SK-N-SH (cell line): ENCODE measurements around the gene HAVCR1.
"Not testable (repeated sequence)": the region's sequence is repeated elsewhere in the genome, so short reads cannot be mapped to it uniquely, and the experiment has no call there.

Source experiments
- EP300 ChIP-seq, 2 experiments: IDR thresholded peaks; 2 replicates each; pipeline versions ENCODE4 v1.4.0 to v1.6.1; 2012; ENCODE audit warnings: borderline replicate concordance in 1 of 2, low read depth in 1 of 2, low read length in 1 of 2
- EZH2phosphoT487 ChIP-seq: fragments of 200-600 bp; sonication (generic); IDR thresholded peaks from 2 replicates; pipeline ENCODE4 v1.6.1; 2017; ENCODE audit warnings: low read depth, mixed run types, mild to moderate bottlenecking, antibody characterized with exemption, moderate library complexity, borderline replicate concordance
- FOXM1 ChIP-seq: IDR thresholded peaks from 2 replicates; pipeline ENCODE4 v1.4.0; 2012; ENCODE audit warnings: low read depth, mild to moderate bottlenecking
- JUND ChIP-seq: IDR thresholded peaks from 2 replicates; pipeline ENCODE4 v1.4.0; 2012
- POLR2AphosphoS5 ChIP-seq: IDR thresholded peaks from 2 replicates; pipeline ENCODE4 v1.6.1; 2012; ENCODE audit warnings: low read depth, low read length
- SIN3A ChIP-seq: IDR thresholded peaks from 2 replicates; pipeline ENCODE4 v1.6.1; 2012; ENCODE audit warnings: low read depth, mild to moderate bottlenecking, low read length, moderate library complexity, borderline replicate concordance
- TF ChIP-seq, protein P1 (sequence below): fragments of 200-600 bp; sonication (generic); IDR thresholded peaks from 2 replicates; pipeline ENCODE4 v1.6.1; 2017; ENCODE audit warnings: antibody characterized with exemption, mild to moderate bottlenecking, moderate library complexity
- TF ChIP-seq, protein P2 (sequence below): IDR thresholded peaks from 2 replicates; pipeline ENCODE4 v1.4.0; 2012; ENCODE audit warnings: low read depth

DNA sequence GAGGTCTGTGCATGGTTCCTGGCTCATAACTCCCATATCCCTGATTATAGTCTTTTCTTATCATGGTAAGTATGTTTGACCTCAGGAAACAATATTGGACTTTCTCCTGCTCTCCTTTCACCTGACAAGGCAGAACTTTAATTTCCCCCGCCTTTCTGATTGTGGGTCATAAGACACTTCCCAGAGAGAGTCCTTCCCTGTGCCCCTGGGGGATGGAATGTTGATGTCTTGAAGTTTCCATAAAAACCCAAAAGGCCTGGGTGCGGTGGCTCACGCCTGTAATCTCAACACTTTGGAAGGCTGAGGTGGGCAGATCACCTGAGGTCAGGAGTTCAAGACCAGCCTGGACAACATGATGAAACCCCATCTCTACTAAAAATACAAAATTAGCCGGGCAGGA is 11.9 kb downstream of the HAVCR1 start:
- TF ChIP-seq, protein P1, sequence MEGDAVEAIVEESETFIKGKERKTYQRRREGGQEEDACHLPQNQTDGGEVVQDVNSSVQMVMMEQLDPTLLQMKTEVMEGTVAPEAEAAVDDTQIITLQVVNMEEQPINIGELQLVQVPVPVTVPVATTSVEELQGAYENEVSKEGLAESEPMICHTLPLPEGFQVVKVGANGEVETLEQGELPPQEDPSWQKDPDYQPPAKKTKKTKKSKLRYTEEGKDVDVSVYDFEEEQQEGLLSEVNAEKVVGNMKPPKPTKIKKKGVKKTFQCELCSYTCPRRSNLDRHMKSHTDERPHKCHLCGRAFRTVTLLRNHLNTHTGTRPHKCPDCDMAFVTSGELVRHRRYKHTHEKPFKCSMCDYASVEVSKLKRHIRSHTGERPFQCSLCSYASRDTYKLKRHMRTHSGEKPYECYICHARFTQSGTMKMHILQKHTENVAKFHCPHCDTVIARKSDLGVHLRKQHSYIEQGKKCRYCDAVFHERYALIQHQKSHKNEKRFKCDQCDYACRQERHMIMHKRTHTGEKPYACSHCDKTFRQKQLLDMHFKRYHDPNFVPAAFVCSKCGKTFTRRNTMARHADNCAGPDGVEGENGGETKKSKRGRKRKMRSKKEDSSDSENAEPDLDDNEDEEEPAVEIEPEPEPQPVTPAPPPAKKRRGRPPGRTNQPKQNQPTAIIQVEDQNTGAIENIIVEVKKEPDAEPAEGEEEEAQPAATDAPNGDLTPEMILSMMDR = not testable (repeated sequence)
- TF ChIP-seq FOXM1; SIN3A; POLR2AphosphoS5; JUND; EP300 (IDR thresholded peaks at IDR 0.05; ENCODE audit: borderline replicate concordance in 1 of 2, low read depth in 1 of 2, low read length in 1 of 2); EZH2phosphoT487: not testable (repeated sequence)
- TF ChIP-seq, protein P2, sequence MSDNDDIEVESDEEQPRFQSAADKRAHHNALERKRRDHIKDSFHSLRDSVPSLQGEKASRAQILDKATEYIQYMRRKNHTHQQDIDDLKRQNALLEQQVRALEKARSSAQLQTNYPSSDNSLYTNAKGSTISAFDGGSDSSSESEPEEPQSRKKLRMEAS = not testable (repeated sequence)
